ENCODE data around the gene TTLL8. TPM values are rescaled to one million over a fixed set of nuclear protein-coding genes. Genes with fewer than 3 reads are reported as not detected.

Gene TTLL8
- total RNA-seq, 1 experiment from 2014 or later = not detected

DNA sequence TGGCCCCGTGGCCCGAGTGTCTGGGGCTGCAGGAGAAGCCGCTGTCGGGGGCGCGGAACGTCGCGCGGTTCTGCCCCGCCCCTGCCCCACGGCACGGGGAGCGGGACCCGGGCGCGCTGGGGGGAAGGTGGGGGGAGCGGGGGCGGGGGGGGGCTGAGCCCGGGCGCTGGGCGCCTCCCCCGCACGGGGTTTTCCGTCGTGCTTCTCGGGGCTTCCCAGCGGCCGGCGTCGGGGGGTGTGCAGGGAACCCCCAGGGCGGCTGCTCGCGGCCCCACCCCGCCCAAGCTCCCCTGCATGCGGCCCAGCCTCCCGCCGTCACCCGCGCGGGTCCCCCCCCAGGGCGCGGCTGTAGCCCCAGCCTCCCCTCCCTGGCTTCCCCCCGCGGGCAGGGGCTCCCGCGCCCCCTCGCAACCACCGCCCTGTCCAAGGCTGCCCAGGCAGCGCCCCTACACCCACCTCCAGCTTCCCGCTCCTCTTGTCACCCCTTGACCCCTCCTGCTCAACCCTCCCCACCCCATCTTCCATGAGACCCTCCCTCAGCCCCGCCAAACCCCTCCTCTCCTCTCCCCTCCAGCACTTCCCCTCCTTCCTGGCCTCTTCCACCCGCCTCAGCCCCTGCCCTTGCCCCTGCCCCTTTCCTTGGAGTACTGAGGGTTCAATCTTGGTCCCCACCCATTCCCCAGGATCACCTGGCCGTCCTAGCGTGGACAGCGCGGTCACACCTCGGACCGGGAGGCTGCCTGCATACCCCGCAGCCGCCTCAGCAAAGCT, 47.2 kb downstream of the TTLL8 start:
- Histone ChIP-seq H3K27ac (ENCODE audit: low read length) (no peak overlapping the region), H3K4me2 (ENCODE audit: low read length) (no peak overlapping the region), H3K9ac (ENCODE audit: low read length) (no peak overlapping the region), H3F3A (ENCODE audit: low read length, unreplicated experiment) (no peaks in the 10 kb centered on the region), H2AFZ (ENCODE audit: low read length) (no peak overlapping the region), H3K36me3 (ENCODE audit: low read depth, low read length) (no peaks in the 10 kb centered on the region), H3K9me3 (ENCODE audit: low read length) (no peaks in the 10 kb centered on the region), H3K9me2 (replicated peaks; ENCODE audit: low read length) (no peaks in the 10 kb centered on the region), H4K20me1 (ENCODE audit: low read length) (no peaks in the 10 kb centered on the region), H3K79me2 (ENCODE audit: low read length) (no peaks in the 10 kb centered on the region), H3K27me3 (ENCODE audit: low read length) (no peaks in the 10 kb centered on the region), H3K4me3 (ENCODE audit: low read length) (no peak overlapping the region), H3K4me1 (ENCODE audit: insufficient read depth, low read length) (peaks cover 19% of the 10 kb centered on the region)
- BruUV-seq (replicated peaks) = no TSS peak
- intact Hi-C loops (cut with micrococcal nuclease) = no loop called here
- ChIA-PET POLR2A (ENCODE audit: unreplicated experiment) (no interaction called here), CTCF (no interaction called here)
- DNase-seq (no peak), ATAC-seq (no peak)
- TF ChIP-seq, protein P1, sequence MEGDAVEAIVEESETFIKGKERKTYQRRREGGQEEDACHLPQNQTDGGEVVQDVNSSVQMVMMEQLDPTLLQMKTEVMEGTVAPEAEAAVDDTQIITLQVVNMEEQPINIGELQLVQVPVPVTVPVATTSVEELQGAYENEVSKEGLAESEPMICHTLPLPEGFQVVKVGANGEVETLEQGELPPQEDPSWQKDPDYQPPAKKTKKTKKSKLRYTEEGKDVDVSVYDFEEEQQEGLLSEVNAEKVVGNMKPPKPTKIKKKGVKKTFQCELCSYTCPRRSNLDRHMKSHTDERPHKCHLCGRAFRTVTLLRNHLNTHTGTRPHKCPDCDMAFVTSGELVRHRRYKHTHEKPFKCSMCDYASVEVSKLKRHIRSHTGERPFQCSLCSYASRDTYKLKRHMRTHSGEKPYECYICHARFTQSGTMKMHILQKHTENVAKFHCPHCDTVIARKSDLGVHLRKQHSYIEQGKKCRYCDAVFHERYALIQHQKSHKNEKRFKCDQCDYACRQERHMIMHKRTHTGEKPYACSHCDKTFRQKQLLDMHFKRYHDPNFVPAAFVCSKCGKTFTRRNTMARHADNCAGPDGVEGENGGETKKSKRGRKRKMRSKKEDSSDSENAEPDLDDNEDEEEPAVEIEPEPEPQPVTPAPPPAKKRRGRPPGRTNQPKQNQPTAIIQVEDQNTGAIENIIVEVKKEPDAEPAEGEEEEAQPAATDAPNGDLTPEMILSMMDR (conservative IDR thresholded peaks at IDR 0.05; ENCODE audit: low read depth, low read length) = no peak
- TF ChIP-seq EZH2phosphoT487 (IDR thresholded peaks at IDR 0.05; ENCODE audit: borderline replicate concordance, low read length) (no peak), EZH2 (IDR thresholded peaks at IDR 0.05; ENCODE audit: low read length, unreplicated experiment) (no peak)

DNA sequence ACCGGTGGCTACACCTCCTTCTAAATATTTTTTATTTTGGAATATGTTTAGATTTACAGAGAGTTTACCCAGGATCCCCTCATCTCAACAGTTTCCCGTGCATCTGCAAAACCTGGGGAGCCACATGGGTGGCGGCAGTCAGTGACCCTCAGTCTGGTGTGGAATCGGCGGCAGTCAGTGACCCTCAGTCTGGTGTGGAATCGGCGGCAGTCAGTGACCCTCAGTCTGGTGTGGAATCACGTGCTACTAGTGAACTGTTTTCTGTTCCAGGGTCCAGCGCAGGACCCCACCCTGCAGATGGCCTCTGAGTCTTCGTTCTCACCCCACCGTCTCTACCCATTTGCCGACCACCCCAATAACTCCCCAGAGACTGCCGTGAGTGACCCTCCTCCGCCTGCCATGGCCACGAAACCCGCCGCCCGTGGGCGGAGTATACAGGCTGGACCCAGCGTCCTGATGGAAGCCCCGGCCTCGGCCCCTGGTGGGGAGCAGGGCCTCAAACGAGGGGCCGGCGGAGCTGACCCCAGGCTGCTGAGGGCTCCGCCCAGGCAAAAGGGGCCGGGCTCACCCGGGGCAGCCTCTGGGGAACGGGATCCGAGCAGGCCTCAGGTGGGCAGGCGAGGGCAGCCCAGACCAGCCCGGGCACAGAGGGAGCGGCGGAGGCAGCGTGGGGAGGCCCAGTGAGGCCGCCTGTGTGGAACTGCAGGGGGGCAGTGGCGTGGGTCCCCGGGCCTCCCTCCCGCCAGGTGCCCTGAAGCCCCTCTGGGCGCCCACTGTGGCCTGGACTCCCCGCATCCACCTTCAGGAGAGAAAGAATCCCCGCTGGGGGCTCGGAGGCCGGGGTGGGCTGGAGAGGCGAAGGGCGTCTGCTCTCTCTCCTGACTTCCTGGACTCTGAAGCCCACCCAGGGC, 48.1 kb downstream of the TTLL8 start:
- Histone ChIP-seq H3K9me3 (ENCODE audit: low read length) (no peaks in the 10 kb centered on the region), H2AFZ (ENCODE audit: low read length) (no peak overlapping the region), H3K27me3 (ENCODE audit: low read length) (no peaks in the 10 kb centered on the region), H3K4me1 (ENCODE audit: insufficient read depth, low read length) (peaks cover 19% of the 10 kb centered on the region), H3K4me3 (ENCODE audit: low read length) (no peak overlapping the region), H4K20me1 (ENCODE audit: low read length) (no peaks in the 10 kb centered on the region), H3K9ac (ENCODE audit: low read length) (no peak overlapping the region), H3K4me2 (ENCODE audit: low read length) (no peak overlapping the region), H3K79me2 (ENCODE audit: low read length) (no peaks in the 10 kb centered on the region), H3K9me2 (replicated peaks; ENCODE audit: low read length) (no peaks in the 10 kb centered on the region), H3K27ac (ENCODE audit: low read length) (no peak overlapping the region), H3F3A (ENCODE audit: low read length, unreplicated experiment) (no peaks in the 10 kb centered on the region), H3K36me3 (ENCODE audit: low read depth, low read length) (no peaks in the 10 kb centered on the region)
- ChIA-PET POLR2A (ENCODE audit: unreplicated experiment) (no interaction called here), CTCF (no interaction called here)
- ATAC-seq (no peak), DNase-seq (no peak)
- BruUV-seq (replicated peaks) = no TSS peak
- intact Hi-C loops (cut with micrococcal nuclease) = no loop called here
- no peak for TF ChIP-seq EZH2 (IDR thresholded peaks at IDR 0.05; ENCODE audit: low read length, unreplicated experiment)

DNA sequence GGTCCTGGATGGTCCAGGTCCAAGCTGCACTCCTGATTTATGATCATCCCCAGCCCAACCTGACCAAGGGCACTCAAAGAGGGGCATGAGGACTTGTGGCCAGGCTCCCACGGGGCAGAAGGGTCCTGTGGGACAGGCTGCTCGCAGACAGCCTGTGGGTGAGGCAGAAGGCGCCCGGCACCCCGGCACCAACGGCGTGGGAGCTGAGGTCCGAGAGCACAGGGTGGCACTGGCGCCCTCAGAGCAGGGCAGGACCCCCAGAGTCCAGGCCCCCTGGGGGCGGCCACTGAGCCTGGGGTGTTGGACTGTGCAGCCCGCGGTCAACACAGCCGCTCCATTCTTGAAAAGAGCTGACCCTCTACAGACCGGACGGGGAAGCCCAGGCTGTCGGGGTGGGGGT, 48.8 kb downstream of the TTLL8 start:
- no peak overlapping the region for H2AFZ ChIP-seq (ENCODE audit: low read length)
- no peaks in the 10 kb centered on the region for H3K9me2 ChIP-seq (replicated peaks; ENCODE audit: low read length)
- no peaks in the 10 kb centered on the region for H3K79me2 ChIP-seq (ENCODE audit: low read length)
- POLR2A ChIA-PET (ENCODE audit: unreplicated experiment) = no interaction called here
- H3K36me3 ChIP-seq (ENCODE audit: low read depth, low read length) = no peaks in the 10 kb centered on the region
- intact Hi-C loops (cut with micrococcal nuclease) = no loop called here
- H3K9me3 ChIP-seq (ENCODE audit: low read length) = no peaks in the 10 kb centered on the region
- TF ChIP-seq EZH2phosphoT487 (IDR thresholded peaks at IDR 0.05; ENCODE audit: borderline replicate concordance, low read length) (no peak), EZH2 (IDR thresholded peaks at IDR 0.05; ENCODE audit: low read length, unreplicated experiment) (no peak)
- TF ChIP-seq, protein P1 (conservative IDR thresholded peaks at IDR 0.05; ENCODE audit: low read depth, low read length) = no peak
- H3K27me3 ChIP-seq (ENCODE audit: low read length) = no peaks in the 10 kb centered on the region
- CTCF ChIA-PET = no interaction called here
- H3K4me2 ChIP-seq (ENCODE audit: low read length) = no peak overlapping the region
- BruUV-seq (replicated peaks) = no TSS peak
- no peak overlapping the region for H3K9ac ChIP-seq (ENCODE audit: low read length)
- ATAC-seq (no peak), DNase-seq (no peak)
- H3K4me1 ChIP-seq (ENCODE audit: insufficient read depth, low read length) = peaks cover 19% of the 10 kb centered on the region
- H3K27ac ChIP-seq (ENCODE audit: low read length) = no peak overlapping the region
- no peaks in the 10 kb centered on the region for H3F3A ChIP-seq (ENCODE audit: low read length, unreplicated experiment)
- H3K4me3 ChIP-seq (ENCODE audit: low read length) = no peak overlapping the region
- no peaks in the 10 kb centered on the region for H4K20me1 ChIP-seq (ENCODE audit: low read length)

All from PC-3 (cell line).